Measurements from ENCODE around the gene RFPL3.

The RFPL3 gene

DNA sequence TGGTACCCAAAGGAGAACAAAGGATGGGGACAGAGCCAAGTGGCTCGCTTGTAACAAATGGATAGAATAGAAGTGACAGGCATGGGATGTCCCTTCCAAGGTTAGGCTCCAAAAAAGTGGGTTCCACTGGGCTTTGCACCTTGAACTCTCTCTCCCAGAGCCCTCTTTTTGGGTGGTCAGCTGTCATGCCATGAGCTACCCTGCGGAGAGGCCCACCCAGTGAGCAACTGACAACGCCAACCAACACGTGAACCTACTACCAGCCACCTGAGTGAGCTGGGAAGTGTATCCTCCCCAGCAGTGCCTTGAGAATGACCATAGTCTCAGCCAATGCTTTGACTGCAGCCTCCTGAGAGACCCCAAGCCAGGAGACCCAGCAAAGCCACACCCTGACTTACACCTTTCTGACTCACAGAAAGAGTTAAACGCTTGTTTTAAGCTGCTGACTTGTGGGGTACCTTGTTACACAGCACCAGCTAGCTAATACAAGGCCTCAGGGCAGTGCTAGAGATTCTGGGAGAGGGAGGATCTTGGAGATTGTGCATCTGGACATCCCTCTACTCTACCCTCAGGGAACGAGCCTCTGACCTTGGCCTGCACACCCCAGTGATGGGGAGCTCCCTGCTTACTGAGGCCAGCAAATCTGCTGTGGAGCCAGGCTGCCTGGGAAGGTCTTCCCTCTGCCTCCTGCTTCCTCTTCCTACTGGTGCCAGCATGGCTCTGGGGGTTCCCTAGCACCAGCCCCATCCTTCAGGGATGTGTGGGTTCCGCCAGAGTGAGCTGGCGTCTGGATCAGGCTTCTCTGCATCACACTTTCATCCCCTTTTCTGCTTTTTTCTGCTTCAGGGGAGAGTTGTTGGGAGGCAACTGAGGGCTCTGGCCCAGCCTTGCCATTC, 29.1 kb upstream of the RFPL3 start:
- no peak overlapping the region for H3K4me3 ChIP-seq (ENCODE audit: low read depth, low read length)
- TF ChIP-seq, protein P1, sequence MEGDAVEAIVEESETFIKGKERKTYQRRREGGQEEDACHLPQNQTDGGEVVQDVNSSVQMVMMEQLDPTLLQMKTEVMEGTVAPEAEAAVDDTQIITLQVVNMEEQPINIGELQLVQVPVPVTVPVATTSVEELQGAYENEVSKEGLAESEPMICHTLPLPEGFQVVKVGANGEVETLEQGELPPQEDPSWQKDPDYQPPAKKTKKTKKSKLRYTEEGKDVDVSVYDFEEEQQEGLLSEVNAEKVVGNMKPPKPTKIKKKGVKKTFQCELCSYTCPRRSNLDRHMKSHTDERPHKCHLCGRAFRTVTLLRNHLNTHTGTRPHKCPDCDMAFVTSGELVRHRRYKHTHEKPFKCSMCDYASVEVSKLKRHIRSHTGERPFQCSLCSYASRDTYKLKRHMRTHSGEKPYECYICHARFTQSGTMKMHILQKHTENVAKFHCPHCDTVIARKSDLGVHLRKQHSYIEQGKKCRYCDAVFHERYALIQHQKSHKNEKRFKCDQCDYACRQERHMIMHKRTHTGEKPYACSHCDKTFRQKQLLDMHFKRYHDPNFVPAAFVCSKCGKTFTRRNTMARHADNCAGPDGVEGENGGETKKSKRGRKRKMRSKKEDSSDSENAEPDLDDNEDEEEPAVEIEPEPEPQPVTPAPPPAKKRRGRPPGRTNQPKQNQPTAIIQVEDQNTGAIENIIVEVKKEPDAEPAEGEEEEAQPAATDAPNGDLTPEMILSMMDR (IDR thresholded peaks at IDR 0.05; ENCODE audit: low read depth, low read length, missing control alignments), result no peak
- DNase-seq (ENCODE audit: low read depth), result no peak

DNA sequence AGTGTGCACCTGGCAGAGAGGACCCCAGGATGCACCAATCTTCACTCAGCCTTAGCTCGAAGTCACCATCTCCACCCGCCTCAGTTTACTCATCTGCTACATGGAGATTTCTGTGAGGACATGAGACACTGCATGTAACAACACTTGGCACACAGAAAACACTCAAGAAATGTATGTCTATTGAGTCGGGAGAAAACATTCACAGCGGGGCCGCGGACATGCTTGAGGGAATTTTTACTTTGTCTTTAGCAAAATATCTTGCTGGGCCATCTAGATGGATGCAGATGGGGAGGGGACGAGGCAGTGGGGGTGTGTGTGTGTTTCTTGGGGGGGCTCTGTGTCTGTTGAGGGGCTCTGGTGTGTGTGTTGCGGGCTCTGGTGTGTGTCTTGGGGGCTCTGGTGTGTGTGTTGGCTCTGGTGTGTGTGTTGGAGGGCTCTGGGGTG, 28.4 kb upstream of the RFPL3 start:
- H3K4me3 ChIP-seq (ENCODE audit: low read depth, low read length), result no peak overlapping the region
- TF ChIP-seq, protein P1 (IDR thresholded peaks at IDR 0.05; ENCODE audit: low read depth, low read length, missing control alignments), result no peak
- no peak for DNase-seq (ENCODE audit: low read depth)

DNA sequence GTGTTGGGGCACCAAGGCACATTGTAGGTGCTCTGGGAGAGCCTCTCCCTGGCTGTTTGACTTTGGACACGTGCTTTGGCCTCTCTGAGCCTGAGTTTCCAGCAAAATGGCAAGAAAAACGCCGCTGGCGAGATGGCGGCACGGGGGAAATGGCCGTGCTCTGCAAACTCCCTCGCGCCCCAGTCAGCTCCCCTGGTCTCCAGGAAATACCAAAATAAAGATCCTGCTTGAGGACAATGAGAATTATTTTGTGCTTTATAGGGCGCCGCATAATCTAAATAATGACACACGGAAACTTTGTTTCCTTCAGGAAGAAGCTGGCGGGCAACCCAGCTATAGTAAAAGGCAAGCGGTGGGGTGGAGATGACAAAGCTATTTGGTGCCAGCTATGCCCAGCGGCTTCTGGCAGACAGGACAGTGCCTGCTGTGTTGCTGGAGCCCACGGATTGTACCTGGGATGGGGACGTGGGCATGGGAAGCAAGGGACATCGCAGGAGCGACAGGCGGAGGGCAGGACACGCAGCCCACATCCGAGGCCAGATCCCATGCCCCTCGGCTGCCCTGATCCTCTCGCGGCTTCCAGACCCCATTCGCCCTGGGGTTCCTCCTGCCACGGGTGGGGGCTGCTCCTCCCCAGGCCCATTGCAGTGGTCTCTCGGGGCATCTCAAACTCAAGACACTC, 26.3 kb upstream of the RFPL3 start:
- H3K4me3 ChIP-seq (ENCODE audit: low read depth, low read length), result no peak overlapping the region
- no peak for DNase-seq (ENCODE audit: low read depth)
- TF ChIP-seq, protein P1 (IDR thresholded peaks at IDR 0.05; ENCODE audit: low read depth, low read length, missing control alignments), result no peak

DNA sequence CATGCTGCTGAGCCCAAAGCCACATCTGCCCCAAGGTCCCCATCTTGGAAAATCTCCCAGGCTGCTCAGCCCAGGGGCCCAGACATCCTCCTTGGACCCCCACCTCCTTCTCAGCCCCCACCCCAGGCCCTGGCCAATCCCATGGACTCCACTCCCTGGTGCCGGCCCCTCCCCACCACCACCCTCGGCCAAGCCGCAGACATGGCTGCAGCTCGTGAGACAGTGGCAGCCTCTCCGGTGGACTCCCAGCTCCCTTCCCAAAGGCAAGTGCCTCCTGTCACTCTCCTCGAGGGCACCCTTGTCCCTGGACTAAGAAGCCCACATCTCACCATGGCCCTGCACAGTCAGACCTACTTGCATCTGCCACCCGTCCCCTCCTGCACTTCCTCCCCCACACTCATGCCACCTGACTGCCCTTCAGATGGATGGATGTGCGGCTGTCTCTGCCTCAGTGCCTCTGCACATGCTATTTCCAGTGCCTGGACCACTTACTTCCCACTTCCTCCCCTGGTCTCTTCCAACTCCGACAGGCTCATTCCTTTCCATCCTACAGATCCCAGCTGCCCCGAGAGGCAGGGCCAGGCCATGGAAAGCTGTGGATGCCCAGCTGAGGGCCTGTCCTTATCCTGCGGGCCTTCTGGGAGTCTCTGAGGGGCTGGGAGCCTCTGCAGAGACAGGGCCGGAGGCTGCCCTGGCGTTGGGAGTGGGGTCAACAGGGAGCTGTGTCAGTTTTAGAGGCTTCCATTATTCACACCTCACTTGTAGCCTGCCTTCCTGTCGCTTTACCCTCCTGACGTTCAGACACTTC, 25.5 kb upstream of the RFPL3 start:
- DNase-seq (ENCODE audit: low read depth), result no peak
- TF ChIP-seq, protein P1 (IDR thresholded peaks at IDR 0.05; ENCODE audit: low read depth, low read length, missing control alignments), result no peak
- H3K4me3 ChIP-seq (ENCODE audit: low read depth, low read length), result no peak overlapping the region

DNA sequence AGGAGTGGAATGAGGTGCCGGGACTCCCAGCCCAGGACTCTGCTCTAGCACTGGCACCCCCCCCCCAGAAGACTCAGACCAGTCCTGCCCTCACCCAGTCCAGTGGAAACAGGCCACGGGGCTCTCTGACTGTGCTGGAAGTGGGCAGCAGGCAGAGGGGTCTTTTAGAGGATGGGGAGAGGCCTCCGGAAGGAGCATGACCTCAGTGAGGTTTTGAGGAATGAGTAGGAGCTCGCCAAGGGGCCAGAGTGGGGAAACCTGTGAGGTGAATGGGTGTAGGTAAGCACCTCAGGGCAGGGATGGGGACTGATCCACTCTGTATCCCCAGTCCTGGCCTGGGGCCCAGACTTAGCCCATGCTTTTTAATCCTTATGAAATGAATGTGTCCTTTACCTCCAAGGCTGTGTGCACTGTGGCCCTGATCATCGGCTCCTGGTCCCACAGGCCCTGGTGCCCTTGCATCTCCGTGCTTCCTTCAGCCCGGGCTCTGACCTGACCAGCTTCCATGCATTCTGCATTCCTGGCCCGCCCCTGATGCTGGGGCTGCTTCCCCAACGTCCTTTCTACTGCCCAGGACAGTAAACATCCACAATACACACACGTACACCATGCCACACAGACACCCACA, 24.4 kb upstream of the RFPL3 start:
- DNase-seq (ENCODE audit: low read depth), result no peak
- H3K4me3 ChIP-seq (ENCODE audit: low read depth, low read length), result no peak overlapping the region
- TF ChIP-seq, protein P1 (IDR thresholded peaks at IDR 0.05; ENCODE audit: low read depth, low read length, missing control alignments), result no peak

Measured in GM12864 (cell line).